Heart right ventricle (tissue), 16 donors: ENCODE measurements around the gene EOGT. TPM values are rescaled to one million over a fixed set of nuclear protein-coding genes. Genes with fewer than 3 reads are reported as not detected.

ENCODE experiments used
- ATAC-seq, 8 donors: fragments of 200-7000 bp; cut with Tn5 transposase; one replicate each; pipeline ENCODE4 v1.9.1; 2020; ENCODE audit warnings: mild to moderate bottlenecking in 8 of 8, moderate library complexity in 8 of 8, moderate number of reproducible peaks in 1 of 8
- DNase-seq, 2 donors: peaks; one replicate each; pipeline ENCODE4 v3.0.0-alpha.2; 2020
- H3K27ac ChIP-seq, 10 donors: fragments of 200-600 bp; sonication (generic) in 2 of 10; one replicate each; pipeline versions ENCODE4 v1.5.0 to v1.8.0; 2020 to 2022; ENCODE audit warnings: mild to moderate bottlenecking in 3 of 10
- H3K27me3 ChIP-seq, 7 donors: fragments of 200-600 bp; one replicate each; pipeline ENCODE4 v1.8.0; 2021 to 2022; ENCODE audit warnings: mild to moderate bottlenecking in 2 of 7
- H3K36me3 ChIP-seq, 9 donors: fragments of 200-600 bp; sonication (generic) in 1 of 9; one replicate each; pipeline versions ENCODE4 v1.5.0 to v1.8.0; 2020 to 2022; ENCODE audit warnings: mild to moderate bottlenecking in 2 of 9
- H3K4me1 ChIP-seq, 9 donors: fragments of 200-600 bp; sonication (generic) in 1 of 9; one replicate each; pipeline versions ENCODE4 v1.5.0 to v1.8.0; 2020 to 2022; ENCODE audit warnings: mild to moderate bottlenecking in 4 of 9
- H3K4me3 ChIP-seq, 10 donors: fragments of 200-600 bp; sonication (generic) in 2 of 10; one replicate each; pipeline versions ENCODE4 v1.5.0 to v1.8.0; 2020 to 2022; ENCODE audit warnings: mild to moderate bottlenecking in 7 of 10, moderate library complexity in 2 of 10
- H3K9me3 ChIP-seq, 11 donors: fragments of 200-600 bp in 10 of 11; sonication (generic) in 2 of 11; one replicate each; pipeline versions ENCODE4 v1.5.0 to v1.8.0; 2013 to 2022; ENCODE audit warnings: mild to moderate bottlenecking in 2 of 11, control low read depth in 1 of 11, moderate library complexity in 1 of 11
- WGBS, 2 donors: extraction: QIAGEN DNeasy Blood & Tissue Kit; methylation state at CpG; one replicate each; pipeline ENCODE4 v1.1.7; 2013; ENCODE audit warnings: inconsistent platforms in 1 of 2; 5-methylcytosine and 5-hydroxymethylcytosine counted together
- intact Hi-C, 10 donors: fragments of 100-400 bp; cut with DNase I; formaldehyde crosslinking; loops; one replicate each; pipeline versions ENCODE4 v1.11.1 to v1.14.2; 2022
- polyA plus RNA-seq, 2 donors: library from polyadenylated mRNA; stranded (reverse); fragments of 200-250 nt; gene quantifications; one replicate each; pipeline ENCODE4 v1.2.3, GENCODE V29; 2013
- total RNA-seq, 10 donors: library from RNA; stranded (reverse); fragmentation: NEBNext Ultra II Directional in 3 of 10; extraction: Animal tissue kit (Norgen Biotek cat#: 25700) in 3 of 10; gene quantifications; one replicate each; pipeline versions ENCODE4 v1.2.1 to v1.2.4, GENCODE V29; 2021 to 2023
- TF ChIP-seq, protein P1 (sequence below), 9 donors: fragments of 200-600 bp; sonication (generic) in 2 of 9; IDR thresholded peaks; one replicate each; pipeline versions ENCODE4 v1.5.0 to v1.8.0; 2021 to 2022; ENCODE audit warnings: antibody characterized with exemption in 9 of 9, mild to moderate bottlenecking in 5 of 9, moderate library complexity in 1 of 9
- donor health status: Arrhythmogenic right ventricular cardiomyopathy.
- donor health status: ischemic (EF 13 %, LVEDD 7.1; RV severe dilation, severe dysfunction).
- donor health status: healthy with polysubstance abuse.
- donor health status: DM: no; HTN: yes; CAD: no.
- donor health status: DM: no; HTN: no; CAD: no.
- donor health status: ischemic (EF 25% LVEDD 6.9; RV normal size, moderate dysfunction).
- donor health status: ischemic (EF 25% LVEDD 5.7; RV mildly dilated, moderate dysfunction).
- donor health status: healthy.
- donor health status: DM: yes; HTN: yes; CAD: no.
- donor health status: Ischemic cardiomyopathy.
- donor health status: ischemic (EF 35%, LVEDD 5.7; RV mildly dilated, moderate dysfunction).
- donor health status: nonischemic (EF 11% LVEDD 7.7; RV severe dilation, severe dysfunction).
- donor health status: DM: yes; HTN: yes; CAD: no.
- donor health status: PGD.
- donor health status: ischemic (EF 29% LVEDD 5.4; RV normal size, mild dysfunction).
- donor health status: nonischemic (EF 23%, LVEDD 6.1; RV moderate dilation, normal function).

The EOGT gene
- total and polyA plus RNA-seq, 12 donors = 8.8 to 66.5 (median 39.8) TPM

GRCh38 chr3:69020857-69021256, 7.4 kb upstream of the EOGT start:
- Histone ChIP-seq H3K27me3 (no peaks in the 10 kb centered on the region), H3K36me3 (peaks cover 0 to 87% (median 25%) of the 10 kb centered on the region in 9 donors), H3K9me3 (no peaks in the 10 kb centered on the region), H3K4me3 (no peak overlapping the region), H3K27ac (no peak overlapping the region), H3K4me1 (no peaks in the 10 kb centered on the region)
- WGBS, 2 donors = 72 to 73% methylated on average over 4 of the region's 4 CpGs
- TF ChIP-seq, protein P1, sequence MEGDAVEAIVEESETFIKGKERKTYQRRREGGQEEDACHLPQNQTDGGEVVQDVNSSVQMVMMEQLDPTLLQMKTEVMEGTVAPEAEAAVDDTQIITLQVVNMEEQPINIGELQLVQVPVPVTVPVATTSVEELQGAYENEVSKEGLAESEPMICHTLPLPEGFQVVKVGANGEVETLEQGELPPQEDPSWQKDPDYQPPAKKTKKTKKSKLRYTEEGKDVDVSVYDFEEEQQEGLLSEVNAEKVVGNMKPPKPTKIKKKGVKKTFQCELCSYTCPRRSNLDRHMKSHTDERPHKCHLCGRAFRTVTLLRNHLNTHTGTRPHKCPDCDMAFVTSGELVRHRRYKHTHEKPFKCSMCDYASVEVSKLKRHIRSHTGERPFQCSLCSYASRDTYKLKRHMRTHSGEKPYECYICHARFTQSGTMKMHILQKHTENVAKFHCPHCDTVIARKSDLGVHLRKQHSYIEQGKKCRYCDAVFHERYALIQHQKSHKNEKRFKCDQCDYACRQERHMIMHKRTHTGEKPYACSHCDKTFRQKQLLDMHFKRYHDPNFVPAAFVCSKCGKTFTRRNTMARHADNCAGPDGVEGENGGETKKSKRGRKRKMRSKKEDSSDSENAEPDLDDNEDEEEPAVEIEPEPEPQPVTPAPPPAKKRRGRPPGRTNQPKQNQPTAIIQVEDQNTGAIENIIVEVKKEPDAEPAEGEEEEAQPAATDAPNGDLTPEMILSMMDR (IDR thresholded peaks at IDR 0.05) = no peak
- intact Hi-C loops = no loop called here
- ATAC-seq (no peak), DNase-seq (no peak)

GRCh38 chr3:69020424-69020823, 6.9 kb upstream of the EOGT start:
- Histone ChIP-seq H3K4me3 (no peak overlapping the region), H3K36me3 (peaks cover 0 to 82% (median 21%) of the 10 kb centered on the region in 9 donors), H3K27ac (no peak overlapping the region), H3K9me3 (no peaks in the 10 kb centered on the region), H3K27me3 (no peaks in the 10 kb centered on the region), H3K4me1 (peaks cover 0 to 3% (median 0%) of the 10 kb centered on the region in 9 donors)
- ATAC-seq (no peak), DNase-seq (no peak)
- TF ChIP-seq, protein P1 (IDR thresholded peaks at IDR 0.05) = peak in 6 of 9 donors; percentile 21 to 49 (median 40)
- intact Hi-C loops = no loop called here
- 51 to 52% methylated on average over 2 of the region's 2 CpGs for WGBS, 2 donors

DNA sequence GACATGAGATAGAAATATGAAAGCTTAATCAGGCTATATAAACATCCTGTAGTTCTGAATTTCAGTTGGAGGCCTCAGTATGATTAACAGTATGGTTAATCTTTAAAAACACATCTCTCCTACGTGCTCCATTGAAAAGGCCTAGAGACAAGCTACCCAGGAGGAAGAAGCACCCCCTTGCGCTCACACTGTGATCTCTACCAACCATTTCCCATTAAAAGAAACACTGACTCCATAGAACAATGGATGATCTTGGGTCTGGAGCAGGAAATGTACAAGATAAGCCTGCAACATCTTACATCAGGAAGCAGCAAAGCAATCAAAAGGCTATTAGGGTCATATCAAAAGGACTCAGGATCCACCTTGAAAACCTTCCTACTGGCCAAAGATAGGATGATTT, 3.4 kb upstream of the EOGT start:
- WGBS, 2 donors = 87 to 90% methylated on average over 2 of the region's 2 CpGs
- TF ChIP-seq, protein P1 (IDR thresholded peaks at IDR 0.05) = no peak
- no peak for DNase-seq
- Histone ChIP-seq H3K9me3 (no peaks in the 10 kb centered on the region), H3K4me3 (no peak overlapping the region), H3K36me3 (peaks cover 0 to 47% (median 11%) of the 10 kb centered on the region in 9 donors), H3K4me1 (peaks cover 0 to 27% (median 14%) of the 10 kb centered on the region in 9 donors), H3K27me3 (no peaks in the 10 kb centered on the region), H3K27ac (no peak overlapping the region)
- ATAC-seq = no peak
- intact Hi-C loops = no loop called here

GRCh38 chr3:69016102-69016501, 2.6 kb upstream of the EOGT start:
- DNase-seq (no peak), ATAC-seq (no peak)
- WGBS, 2 donors = 98% methylated on average over 4 of the region's 4 CpGs

More at GRCh38 chr3:69016102-69016501, 2.6 kb upstream of the EOGT start:
- Histone ChIP-seq H3K27ac (no peak overlapping the region), H3K27me3 (no peaks in the 10 kb centered on the region), H3K9me3 (no peaks in the 10 kb centered on the region), H3K4me1 (peaks cover 0 to 30% (median 20%) of the 10 kb centered on the region in 9 donors), H3K4me3 (no peak overlapping the region), H3K36me3 (peaks cover 0 to 40% (median 4%) of the 10 kb centered on the region in 9 donors)
- intact Hi-C loops = no loop called here
- TF ChIP-seq, protein P1 (IDR thresholded peaks at IDR 0.05) = no peak
